ENCODE measurements around the gene SEC62. TPM values are rescaled to one million over a fixed set of nuclear protein-coding genes. Genes with fewer than 3 reads are reported as not detected.
A peak's percentile ranks its signal among the peaks of the same experiment; 100 is the strongest.

SEC62 gene
- total and polyA plus RNA-seq, 5 donors from 2014 or later: 78.7 to 193 (median 138) TPM

DNA sequence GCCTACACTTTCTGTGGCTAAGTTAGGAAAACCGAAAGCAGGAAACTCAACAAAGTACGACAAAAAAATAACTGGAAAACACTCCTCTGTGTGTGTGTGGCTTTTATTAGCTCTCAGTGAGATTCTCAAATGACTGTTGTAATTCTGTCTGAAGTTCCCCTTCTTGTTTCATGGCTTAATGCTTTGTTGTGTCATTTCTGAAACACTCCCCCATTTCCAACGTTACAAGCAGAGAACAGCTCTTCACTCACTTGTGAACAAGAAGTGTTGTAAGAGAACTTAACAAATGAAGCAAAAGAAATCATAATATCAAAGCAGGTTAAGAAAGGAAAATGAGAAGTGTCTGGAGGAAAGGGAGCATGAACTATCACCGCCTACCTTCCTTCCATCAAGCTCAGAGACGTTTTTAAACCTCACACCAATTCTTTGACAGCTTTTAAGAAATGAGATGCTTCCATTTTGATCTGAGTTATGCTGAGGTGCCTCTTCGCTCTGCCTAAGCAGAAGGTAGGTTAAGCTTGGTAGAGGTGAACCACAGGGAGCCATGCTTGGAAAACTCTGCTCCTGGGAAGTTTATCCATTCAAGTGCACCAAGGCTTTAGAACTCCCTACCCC lies 12.4 kb upstream of the SEC62 start:
- Histone ChIP-seq H3K4me3 (ENCODE audit: low read depth, low read length) (no peak overlapping the region), H3K4me1 (ENCODE audit: control insufficient read depth, insufficient read depth, low read length, poor library complexity, severe bottlenecking) (no peaks in the 10 kb centered on the region), H3K27ac (ENCODE audit: insufficient read depth, low read length, poor library complexity, severe bottlenecking) (no peak overlapping the region), H3K27me3 (ENCODE audit: control insufficient read depth, insufficient read depth, low read length) (peaks cover 25% of the 10 kb centered on the region), H3K9me3 (ENCODE audit: control insufficient read depth in 2 of 2, low read length in 2 of 2) (no peaks in the 10 kb centered on the region), H3K36me3 (ENCODE audit: control insufficient read depth, insufficient read depth, low read length) (no peaks in the 10 kb centered on the region)
- DNase-seq: no peak
- Mint-ChIP-seq H3K4me1 (no peaks in the 10 kb centered on the region), H3K27ac (peak overlapping the region in 1 of 3 donors; percentile 11), H3K36me3 (no peaks in the 10 kb centered on the region), H3K4me3 (no peak overlapping the region), H3K27me3 (peaks cover 32% of the 10 kb centered on the region), H3K9me3 (peaks cover 0 to 3% (median 0%) of the 10 kb centered on the region in 7 donors)
- ATAC-seq (ENCODE audit: low read depth in 2 of 2): no peak

DNA sequence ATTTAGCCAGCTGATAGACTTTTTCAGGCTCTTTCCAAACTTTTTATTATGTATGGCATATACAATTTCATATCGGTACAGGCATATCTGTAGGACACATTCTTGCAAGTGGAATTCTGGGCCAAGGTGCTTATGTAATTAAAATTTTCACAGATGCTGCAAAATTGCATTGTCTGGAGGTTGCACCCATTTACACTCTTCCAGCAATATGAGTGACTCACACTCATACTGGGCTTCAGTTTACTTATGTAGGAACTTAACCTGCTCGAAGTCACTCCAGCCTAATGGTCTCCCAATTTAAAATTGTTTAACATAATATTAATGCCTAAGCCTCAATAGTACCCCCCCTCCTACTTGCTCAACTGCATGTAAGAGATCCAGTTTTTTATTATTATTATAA lies 11.2 kb upstream of the SEC62 start:
- Mint-ChIP-seq H3K4me1 (no peaks in the 10 kb centered on the region), H3K4me3 (no peak overlapping the region), H3K9me3 (peaks cover 0 to 3% (median 0%) of the 10 kb centered on the region in 7 donors), H3K27ac (no peak overlapping the region), H3K36me3 (no peaks in the 10 kb centered on the region), H3K27me3 (peaks cover 32% of the 10 kb centered on the region)
- ATAC-seq (ENCODE audit: low read depth in 2 of 2) (no peak), DNase-seq (no peak)
- H3K27me3 ChIP-seq (ENCODE audit: control insufficient read depth, insufficient read depth, low read length): peaks cover 31% of the 10 kb centered on the region
- no peaks in the 10 kb centered on the region for H3K36me3 ChIP-seq (ENCODE audit: control insufficient read depth, insufficient read depth, low read length)
- H3K4me3 ChIP-seq (ENCODE audit: low read depth, low read length): no peak overlapping the region
- no peak overlapping the region for H3K27ac ChIP-seq (ENCODE audit: insufficient read depth, low read length, poor library complexity, severe bottlenecking)
- H3K4me1 ChIP-seq (ENCODE audit: control insufficient read depth, insufficient read depth, low read length, poor library complexity, severe bottlenecking): no peaks in the 10 kb centered on the region
- H3K9me3 ChIP-seq (ENCODE audit: control insufficient read depth in 2 of 2, low read length in 2 of 2): no peaks in the 10 kb centered on the region

DNA sequence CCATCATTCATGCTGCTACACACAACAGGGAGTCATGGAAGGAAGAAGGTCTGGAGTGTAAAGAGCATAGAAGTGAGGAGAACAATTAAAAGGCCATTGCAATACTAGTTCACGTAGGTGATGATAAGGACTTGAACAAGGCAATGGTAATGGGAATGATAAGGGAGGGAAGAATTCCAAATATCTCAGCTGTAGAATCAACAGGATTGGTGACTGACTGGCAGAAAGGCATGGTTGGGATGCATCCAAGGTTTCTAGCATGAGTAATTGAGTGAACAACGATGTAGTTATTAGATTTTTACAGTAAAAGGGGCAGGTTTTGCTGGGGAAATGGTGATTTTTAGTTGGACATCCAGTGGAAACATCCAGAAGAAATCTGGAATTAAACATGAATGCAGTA lies 2.4 kb upstream of the SEC62 start:
- H3K4me3 Mint-ChIP-seq: peak overlapping the region in 3 of 4 donors; percentile 5 to 85 (median 7)

DNA sequence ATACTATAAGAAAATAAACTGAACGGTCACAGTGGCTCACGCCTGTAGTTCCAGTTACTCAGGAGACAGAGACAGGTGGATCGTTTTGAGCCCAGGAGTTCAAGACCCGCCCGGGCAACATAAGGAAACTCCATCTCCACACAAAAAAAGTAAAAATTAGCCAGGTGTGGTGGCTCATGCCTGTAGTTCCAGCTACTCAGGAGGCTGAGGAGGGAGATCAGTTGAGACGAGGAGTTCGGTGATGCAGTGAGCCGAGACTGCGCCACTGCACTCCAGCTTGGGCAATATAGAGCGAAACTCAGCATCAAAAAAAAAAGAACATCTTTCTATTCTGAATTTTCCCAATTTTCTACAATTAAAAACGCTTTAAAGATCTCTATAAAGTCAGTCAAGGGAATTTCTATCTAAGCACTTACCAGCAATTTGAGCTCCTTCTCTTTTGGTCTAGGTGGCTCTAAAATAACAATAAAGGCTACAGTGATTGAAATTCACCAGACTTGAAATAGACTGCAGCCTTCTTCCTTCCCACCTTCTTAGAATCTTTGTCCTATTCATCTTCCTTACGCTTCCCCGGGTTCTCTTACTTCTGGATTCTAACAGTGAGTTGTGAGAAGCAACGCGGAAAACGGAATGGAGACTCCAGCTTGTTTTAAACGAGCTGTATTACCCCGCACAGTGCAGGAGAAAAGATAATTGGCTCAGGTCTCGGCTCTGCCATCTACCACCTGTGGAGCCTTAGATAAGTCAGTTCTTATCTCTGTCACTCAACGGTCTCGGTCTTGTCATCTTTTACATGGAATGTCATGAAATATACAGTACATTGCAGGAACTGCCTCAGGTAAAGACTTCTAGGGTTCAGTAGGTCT lies 812 bp upstream of the SEC62 start:
- peaks cover 24 to 59% (median 45%) of the 10 kb centered on the region in 4 donors for H3K4me1 Mint-ChIP-seq
- H3K36me3 Mint-ChIP-seq: peaks cover 6% of the 10 kb centered on the region
- ATAC-seq (ENCODE audit: low read depth in 2 of 2): peak; percentile 4 to 13
- peaks cover 9% of the 10 kb centered on the region for H3K27me3 Mint-ChIP-seq
- H3K4me3 ChIP-seq (ENCODE audit: low read depth, low read length): peak overlapping the region; percentile 97
- peaks cover 6% of the 10 kb centered on the region for H3K27me3 ChIP-seq (ENCODE audit: control insufficient read depth, insufficient read depth, low read length)
- H3K4me1 ChIP-seq (ENCODE audit: control insufficient read depth, insufficient read depth, low read length, poor library complexity, severe bottlenecking): peaks cover 34% of the 10 kb centered on the region
- peaks cover 2% of the 10 kb centered on the region for H3K36me3 ChIP-seq (ENCODE audit: control insufficient read depth, insufficient read depth, low read length)
- no peak for DNase-seq
- H3K4me3 Mint-ChIP-seq: peak overlapping the region; percentile 85 to 100 (median 95)
- peak overlapping the region; percentile 90 for H3K27ac ChIP-seq (ENCODE audit: insufficient read depth, low read length, poor library complexity, severe bottlenecking)
- H3K27ac Mint-ChIP-seq: peak overlapping the region; percentile 99
- H3K9me3 ChIP-seq (ENCODE audit: control insufficient read depth in 2 of 2, low read length in 2 of 2): no peaks in the 10 kb centered on the region
- H3K9me3 Mint-ChIP-seq: peaks cover 0 to 2% (median 0%) of the 10 kb centered on the region in 7 donors

More for the DNA sequence above, 2.4 kb upstream of the SEC62 start:
- H3K36me3 Mint-ChIP-seq: peaks cover 6% of the 10 kb centered on the region
- peak overlapping the region in 2 of 3 donors; percentile 99 for H3K27ac Mint-ChIP-seq
- peaks cover 12% of the 10 kb centered on the region for H3K27me3 ChIP-seq (ENCODE audit: control insufficient read depth, insufficient read depth, low read length)
- no peak overlapping the region for H3K4me3 ChIP-seq (ENCODE audit: low read depth, low read length)
- no peaks in the 10 kb centered on the region for H3K36me3 ChIP-seq (ENCODE audit: control insufficient read depth, insufficient read depth, low read length)
- peaks cover 16 to 44% (median 30%) of the 10 kb centered on the region in 4 donors for H3K4me1 Mint-ChIP-seq
- H3K9me3 Mint-ChIP-seq: peaks cover 0 to 2% (median 0%) of the 10 kb centered on the region in 7 donors
- DNase-seq (no peak), ATAC-seq (ENCODE audit: low read depth in 2 of 2) (no peak)
- H3K4me1 ChIP-seq (ENCODE audit: control insufficient read depth, insufficient read depth, low read length, poor library complexity, severe bottlenecking): peaks cover 21% of the 10 kb centered on the region
- no peak overlapping the region for H3K27ac ChIP-seq (ENCODE audit: insufficient read depth, low read length, poor library complexity, severe bottlenecking)
- peaks cover 15% of the 10 kb centered on the region for H3K27me3 Mint-ChIP-seq
- no peaks in the 10 kb centered on the region for H3K9me3 ChIP-seq (ENCODE audit: control insufficient read depth in 2 of 2, low read length in 2 of 2)

DNA sequence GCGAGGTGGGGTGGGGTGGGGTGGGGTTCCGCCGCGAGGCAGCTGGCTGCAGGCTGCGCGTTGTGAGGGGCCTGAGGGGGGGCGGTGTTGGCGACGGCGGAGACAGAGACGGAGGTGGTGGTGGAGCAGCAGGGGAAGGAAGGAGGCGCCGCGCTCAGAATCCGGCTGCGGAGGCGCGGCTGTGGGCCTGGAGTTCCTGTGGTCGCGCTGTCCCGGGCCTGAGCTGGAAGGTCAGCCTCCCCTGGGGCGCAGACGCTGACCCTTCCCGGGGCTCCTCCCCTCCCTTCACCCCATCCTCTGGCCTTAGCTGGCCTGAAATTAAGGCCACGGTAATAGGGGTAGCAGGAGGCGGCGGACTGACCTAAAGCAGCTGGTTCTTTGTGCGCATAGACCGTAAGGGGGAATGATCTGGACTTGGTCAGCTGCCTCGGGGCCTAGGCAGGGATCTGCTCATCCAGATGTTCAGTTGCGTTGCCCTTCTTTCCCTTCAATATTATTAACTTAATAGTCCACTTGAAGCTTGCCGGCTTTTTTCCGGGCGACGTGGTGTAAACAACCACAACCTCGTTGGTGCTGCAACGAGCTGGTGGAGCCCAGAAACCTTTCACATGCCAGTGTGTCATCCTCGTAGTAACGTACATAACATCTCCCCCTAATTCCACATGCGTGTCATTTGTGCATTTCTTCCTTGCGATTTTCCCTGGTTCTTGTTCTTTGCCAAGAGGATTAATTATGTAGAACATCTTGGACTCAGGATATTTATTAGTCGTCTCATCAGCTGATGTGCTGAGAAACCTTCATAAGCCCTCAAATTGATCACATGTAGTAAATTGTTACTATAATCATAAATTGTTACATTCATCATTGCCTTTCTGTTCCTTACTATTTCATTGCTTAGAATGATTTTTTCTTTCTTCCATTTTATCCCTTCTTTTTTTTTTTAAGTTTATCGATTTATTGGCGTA lies 626 bp downstream of the SEC62 start:
- DNase-seq (peak in 2 of 3 donors; percentile 4 to 61), ATAC-seq (ENCODE audit: low read depth in 2 of 2) (peak; percentile 70 to 74)
- peak overlapping the region; percentile 90 for H3K27ac ChIP-seq (ENCODE audit: insufficient read depth, low read length, poor library complexity, severe bottlenecking)
- peaks cover under 1% of the 10 kb centered on the region for H3K27me3 Mint-ChIP-seq
- H3K4me1 ChIP-seq (ENCODE audit: control insufficient read depth, insufficient read depth, low read length, poor library complexity, severe bottlenecking): peaks cover 41% of the 10 kb centered on the region
- H3K36me3 ChIP-seq (ENCODE audit: control insufficient read depth, insufficient read depth, low read length): peaks cover 5% of the 10 kb centered on the region
- no peaks in the 10 kb centered on the region for H3K9me3 Mint-ChIP-seq
- H3K27me3 ChIP-seq (ENCODE audit: control insufficient read depth, insufficient read depth, low read length): no peaks in the 10 kb centered on the region
- peaks cover 29 to 70% (median 57%) of the 10 kb centered on the region in 4 donors for H3K4me1 Mint-ChIP-seq
- H3K4me3 ChIP-seq (ENCODE audit: low read depth, low read length): peak overlapping the region; percentile 93
- H3K27ac Mint-ChIP-seq: peak overlapping the region; percentile 99
- no peaks in the 10 kb centered on the region for H3K36me3 Mint-ChIP-seq
- H3K9me3 ChIP-seq (ENCODE audit: control insufficient read depth in 2 of 2, low read length in 2 of 2): no peaks in the 10 kb centered on the region
- peak overlapping the region; percentile 85 to 100 (median 95) for H3K4me3 Mint-ChIP-seq

DNA sequence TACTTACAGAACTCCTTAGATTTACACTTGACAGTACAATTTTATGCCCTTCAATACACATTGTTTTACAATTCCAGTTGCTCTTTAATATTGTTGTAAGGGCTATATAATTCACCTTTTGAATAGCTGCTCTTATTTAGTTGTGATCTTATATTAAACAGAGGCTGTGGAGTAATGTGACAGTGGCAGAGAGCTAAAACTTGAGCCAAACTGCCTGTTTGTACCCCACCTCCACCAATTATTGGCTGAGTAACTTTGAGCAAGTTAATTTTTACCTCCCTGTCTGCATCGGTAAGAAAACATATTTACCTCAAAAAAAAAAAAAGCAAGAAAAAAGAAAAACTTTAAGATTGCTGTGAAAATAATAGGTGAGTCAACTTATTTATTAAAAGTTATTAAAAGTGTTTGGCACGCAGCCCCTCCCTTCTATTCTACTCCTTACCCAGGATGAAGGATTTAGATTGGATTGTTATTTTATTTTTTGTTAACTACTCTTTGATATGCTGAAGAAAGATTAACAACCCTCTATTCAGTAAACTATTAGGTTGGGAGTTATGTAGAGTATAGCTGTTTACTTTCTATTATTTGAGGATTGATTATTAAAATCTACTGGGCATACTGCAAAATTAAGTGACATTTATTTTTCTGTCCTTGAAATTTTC lies 1.7 kb downstream of the SEC62 start:
- Mint-ChIP-seq H3K4me1 (peaks cover 29 to 75% (median 61%) of the 10 kb centered on the region in 4 donors), H3K36me3 (no peaks in the 10 kb centered on the region), H3K9me3 (no peaks in the 10 kb centered on the region), H3K27me3 (no peaks in the 10 kb centered on the region), H3K4me3 (peak overlapping the region; percentile 85 to 100 (median 95)), H3K27ac (peak overlapping the region; percentile 95 to 99 (median 99))
- Histone ChIP-seq H3K36me3 (ENCODE audit: control insufficient read depth, insufficient read depth, low read length) (peaks cover 5% of the 10 kb centered on the region), H3K27ac (ENCODE audit: insufficient read depth, low read length, poor library complexity, severe bottlenecking) (peak overlapping the region; percentile 90), H3K4me1 (ENCODE audit: control insufficient read depth, insufficient read depth, low read length, poor library complexity, severe bottlenecking) (peaks cover 42% of the 10 kb centered on the region), H3K4me3 (ENCODE audit: low read depth, low read length) (peak overlapping the region; percentile 93), H3K9me3 (ENCODE audit: control insufficient read depth in 2 of 2, low read length in 2 of 2) (no peaks in the 10 kb centered on the region), H3K27me3 (ENCODE audit: control insufficient read depth, insufficient read depth, low read length) (no peaks in the 10 kb centered on the region)
- ATAC-seq (ENCODE audit: low read depth in 2 of 2) (no peak), DNase-seq (no peak)
